Parathyroid adenoma (tissue), 2 donors: ENCODE data around the gene HDAC4.

Source experiments
- H2AFZ ChIP-seq: fragments of 300-600 bp; sonication (generic); one replicate; pipeline ENCODE4 v1.7.0; 2017; ENCODE audit warnings: antibody characterized with exemption, mild to moderate bottlenecking
- H3K27ac ChIP-seq: fragments of 300-600 bp; sonication (generic); one replicate; pipeline ENCODE4 v1.7.0; 2017
- H3K27me3 ChIP-seq: fragments of 300-600 bp; sonication (generic); one replicate; pipeline ENCODE4 v1.7.0; 2017; ENCODE audit warnings: low read length; ENCODE audit not compliant: control insufficient read depth, insufficient read depth
- H3K36me3 ChIP-seq: fragments of 300-600 bp; sonication (generic); one replicate; pipeline ENCODE4 v1.7.0; 2017; ENCODE audit warnings: low read length; ENCODE audit not compliant: control insufficient read depth, insufficient read depth
- H3K4me1 ChIP-seq: fragments of 300-600 bp; sonication (generic); one replicate; pipeline ENCODE4 v1.7.0; 2017; ENCODE audit warnings: control low read depth
- H3K4me2 ChIP-seq: fragments of 300-600 bp; sonication (generic); one replicate; pipeline ENCODE4 v1.7.0; 2017; ENCODE audit warnings: low read length
- H3K4me3 ChIP-seq: fragments of 300-600 bp; sonication (generic); one replicate; pipeline ENCODE4 v1.7.0; 2017; ENCODE audit warnings: low read depth, low read length
- H3K79me2 ChIP-seq: fragments of 300-600 bp; sonication (generic); one replicate; pipeline ENCODE4 v1.7.0; 2017; ENCODE audit warnings: control low read depth
- H3K9ac ChIP-seq: fragments of 300-600 bp; sonication (generic); one replicate; pipeline ENCODE4 v1.7.0; 2017; ENCODE audit warnings: mild to moderate bottlenecking
- H3K9me3 ChIP-seq: fragments of 300-600 bp; sonication (generic); one replicate; pipeline ENCODE4 v1.7.0; 2017; ENCODE audit warnings: low read length; ENCODE audit not compliant: control insufficient read depth
- CTCF ChIP-seq: fragments of 300-600 bp; sonication (generic); IDR thresholded peaks from one replicate; pipeline ENCODE4 v1.7.0; 2017; ENCODE audit warnings: antibody characterized with exemption, mild to moderate bottlenecking
- donor health status: primary hyperparathyroidism.

The HDAC4 gene

GRCh38 chr2:239326831-239327535 is 73.8 kb downstream of the HDAC4 start:
- Histone ChIP-seq H3K27ac (no peak overlapping the region), H3K9me3 (no peaks in the 10 kb centered on the region), H3K79me2 (peaks cover 33% of the 10 kb centered on the region), H3K27me3 (no peaks in the 10 kb centered on the region), H3K4me2 (no peak overlapping the region), H3K9ac (no peak overlapping the region), H3K36me3 (no peaks in the 10 kb centered on the region), H3K4me1 (no peaks in the 10 kb centered on the region), H3K4me3 (no peak overlapping the region), H2AFZ (no peak overlapping the region)
- TF ChIP-seq CTCF: no peak

DNA sequence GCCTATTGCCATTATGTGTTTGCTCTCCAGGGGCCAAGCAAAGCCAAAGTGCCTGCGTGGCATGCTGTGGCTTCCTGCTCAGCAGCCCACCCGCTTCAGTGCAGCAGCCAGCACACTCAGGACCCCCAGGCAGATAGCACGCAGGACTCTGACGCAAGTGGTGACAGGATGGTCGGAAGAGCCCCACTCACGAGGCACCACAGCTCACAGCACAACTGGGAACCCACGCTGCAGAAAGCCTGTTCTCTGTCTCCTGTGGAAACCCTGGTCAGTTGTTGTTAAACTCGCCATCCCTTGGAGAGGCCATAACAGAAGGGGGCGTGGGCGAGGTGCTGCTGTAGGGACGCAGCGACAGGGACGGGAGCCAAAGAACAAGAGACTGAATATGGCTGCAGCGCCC is 76.4 kb downstream of the HDAC4 start:
- no peak overlapping the region for H3K4me3 ChIP-seq
- H2AFZ ChIP-seq: no peak overlapping the region
- no peak overlapping the region for H3K4me2 ChIP-seq
- no peaks in the 10 kb centered on the region for H3K9me3 ChIP-seq
- H3K27ac ChIP-seq: no peak overlapping the region
- peaks cover 23% of the 10 kb centered on the region for H3K79me2 ChIP-seq
- TF ChIP-seq CTCF: no peak
- H3K27me3 ChIP-seq: no peaks in the 10 kb centered on the region
- no peaks in the 10 kb centered on the region for H3K4me1 ChIP-seq
- H3K9ac ChIP-seq: no peak overlapping the region
- H3K36me3 ChIP-seq: no peaks in the 10 kb centered on the region

- Histone ChIP-seq H3K27me3 (no peaks in the 10 kb centered on the region), H3K9ac (no peak overlapping the region), H3K9me3 (no peaks in the 10 kb centered on the region), H3K27ac (no peak overlapping the region), H3K4me1 (no peaks in the 10 kb centered on the region), H3K79me2 (peaks cover 27% of the 10 kb centered on the region), H3K36me3 (no peaks in the 10 kb centered on the region), H3K4me2 (no peak overlapping the region), H3K4me3 (no peak overlapping the region), H2AFZ (no peak overlapping the region)
- no peak for TF ChIP-seq CTCF
Measured at GRCh38 chr2:239323447-239323846, 77.4 kb downstream of the HDAC4 start.

DNA sequence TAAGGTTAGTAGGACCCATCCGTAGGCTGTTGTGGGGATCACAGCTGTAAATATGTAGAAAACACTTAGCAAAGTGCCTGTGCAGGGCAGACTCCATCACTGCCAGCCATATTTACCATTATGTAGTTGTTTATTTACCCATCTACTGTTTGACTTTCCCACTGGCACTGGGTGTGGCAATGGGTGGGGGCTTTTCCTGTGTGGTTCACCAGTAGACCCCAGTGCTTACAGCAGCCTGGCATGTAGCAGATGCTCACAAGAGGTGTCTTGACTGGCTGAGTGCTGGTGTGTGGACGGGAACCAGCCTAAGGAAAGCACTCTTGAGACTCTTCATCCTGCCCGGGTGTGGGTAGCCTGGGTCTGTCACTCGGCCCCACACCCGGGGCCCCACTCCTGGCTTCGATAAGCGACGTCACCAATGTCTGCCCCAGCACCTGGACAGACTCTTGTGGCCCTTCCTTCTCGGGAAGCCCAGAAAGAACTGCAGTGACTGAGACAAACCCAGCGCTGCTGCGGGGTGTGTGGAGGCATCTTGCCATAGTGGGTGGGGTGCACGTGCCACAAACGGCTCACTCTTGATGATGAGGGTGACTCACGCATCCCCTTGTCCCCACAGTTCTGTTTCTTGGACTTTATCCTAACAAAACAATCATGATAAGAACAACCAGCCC is 78.3 kb downstream of the HDAC4 start:
- H2AFZ ChIP-seq: no peak overlapping the region
- no peaks in the 10 kb centered on the region for H3K9me3 ChIP-seq
- H3K27ac ChIP-seq: no peak overlapping the region
- H3K4me1 ChIP-seq: no peaks in the 10 kb centered on the region
- H3K4me2 ChIP-seq: no peak overlapping the region
- peaks cover 31% of the 10 kb centered on the region for H3K79me2 ChIP-seq
- TF ChIP-seq CTCF: no peak
- H3K27me3 ChIP-seq: no peaks in the 10 kb centered on the region
- no peaks in the 10 kb centered on the region for H3K36me3 ChIP-seq
- H3K4me3 ChIP-seq: no peak overlapping the region
- no peak overlapping the region for H3K9ac ChIP-seq
